Measurements from ENCODE around the gene WNT8A.

- TF ChIP-seq POLR2AphosphoS5 (IDR thresholded peaks at IDR 0.05), result no peak
- no peak for TF ChIP-seq CTCF (IDR thresholded peaks at IDR 0.05)
- TF ChIP-seq EP300 (IDR thresholded peaks at IDR 0.05; ENCODE audit: low read depth), result no peak
These were observed 18.9 kb downstream of the WNT8A start for GRCh38 chr5:138102454-138103318.

Measured in transverse colon (tissue), 4 donors.